ENCODE data around the gene ASTN2. TPM values are rescaled to one million over a fixed set of nuclear protein-coding genes. Genes with fewer than 3 reads are reported as not detected.

Gene ASTN2
- total RNA-seq, 1 experiment from 2014 or later = 1.8 TPM

DNA sequence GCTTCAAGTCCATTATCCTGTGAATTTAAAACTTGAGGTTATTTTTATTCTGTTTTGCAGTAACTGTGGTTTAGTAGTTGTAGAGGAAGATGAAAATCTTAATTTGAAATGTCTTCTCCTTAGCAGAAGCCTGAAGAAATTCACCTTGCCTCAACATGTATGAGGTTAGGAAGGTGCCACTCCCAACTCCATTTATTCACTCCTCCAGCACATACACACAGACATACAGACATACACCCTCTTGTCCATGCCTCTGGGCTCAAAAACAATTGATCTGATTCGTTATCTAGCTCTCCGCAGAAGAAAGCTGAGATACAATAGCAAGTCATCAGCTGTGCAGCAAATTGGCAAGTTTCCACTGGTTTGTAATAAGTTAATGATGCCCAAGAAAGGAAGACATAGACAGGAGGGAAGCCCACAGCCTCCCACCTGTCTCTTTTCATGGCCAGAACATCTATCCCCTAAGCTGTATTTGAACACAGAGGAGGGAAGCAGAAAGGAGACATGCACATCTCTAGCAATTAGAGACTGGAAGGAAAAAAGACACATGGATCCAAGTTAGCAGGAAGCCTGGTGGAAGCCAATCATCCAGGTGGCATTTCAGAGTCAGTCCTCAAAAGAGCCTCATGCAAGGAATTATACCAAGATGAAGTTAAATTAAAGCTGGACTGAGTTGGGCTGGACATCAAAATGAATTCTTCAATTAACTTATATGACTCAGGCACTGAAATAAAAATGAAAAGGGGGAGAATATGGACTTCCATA, 257.9 kb downstream of the ASTN2 start:
- H3K27ac ChIP-seq = no peak overlapping the region
- peaks cover 3% of the 10 kb centered on the region; the same call in 1 of the 2 replicates for H3K27me3 ChIP-seq (replicated peaks)
- no peak overlapping the region for H3K4me3 ChIP-seq
- H3K4me1 ChIP-seq (replicated peaks) = no peaks in the 10 kb centered on the region
- no peaks in the 10 kb centered on the region for H3K36me3 ChIP-seq
- H3K9me3 ChIP-seq (replicated peaks) = no peaks in the 10 kb centered on the region
- no peak for DNase-seq (ENCODE audit: low read depth in 1 of 2, low spot score in 2 of 2)

- no peak for DNase-seq (ENCODE audit: low read depth in 1 of 2, low spot score in 2 of 2)
- Histone ChIP-seq H3K9me3 (replicated peaks) (no peaks in the 10 kb centered on the region), H3K4me3 (no peak overlapping the region), H3K4me1 (replicated peaks) (no peaks in the 10 kb centered on the region), H3K36me3 (no peaks in the 10 kb centered on the region), H3K27ac (no peak overlapping the region), H3K27me3 (replicated peaks) (peaks cover 3% of the 10 kb centered on the region; the same call in 1 of the 2 replicates)
Observed at GRCh38 chr9:117156144-117156688, 258.6 kb downstream of the ASTN2 start.

DNA sequence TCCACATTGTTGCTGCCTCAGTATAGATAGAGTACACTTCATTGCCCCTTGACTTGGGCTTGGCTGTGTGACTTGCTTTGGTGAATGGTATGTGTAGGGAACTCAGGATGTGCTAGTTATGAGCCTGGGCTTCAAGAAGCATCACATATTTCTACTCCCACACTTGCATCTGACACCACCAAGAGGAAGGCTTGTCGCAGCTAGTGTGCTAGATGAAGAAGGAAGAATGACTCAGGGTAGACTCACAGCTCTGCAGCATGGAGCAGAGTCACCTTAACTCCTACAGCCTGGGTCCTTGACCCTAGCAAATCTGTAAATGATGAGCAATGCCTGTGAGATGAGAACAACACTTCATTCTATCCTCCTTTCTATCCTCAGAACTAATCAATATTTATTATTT, 261.8 kb downstream of the ASTN2 start:
- no peaks in the 10 kb centered on the region for H3K4me1 ChIP-seq (replicated peaks)
- DNase-seq (ENCODE audit: low read depth in 1 of 2, low spot score in 2 of 2) = no peak

GRCh38 chr9:117151716-117152115, 263.1 kb downstream of the ASTN2 start:
- Histone ChIP-seq H3K4me3 (no peak overlapping the region), H3K27ac (no peak overlapping the region), H3K36me3 (no peaks in the 10 kb centered on the region), H3K27me3 (replicated peaks) (peaks cover 3% of the 10 kb centered on the region; the same call in 1 of the 2 replicates), H3K4me1 (replicated peaks) (no peaks in the 10 kb centered on the region), H3K9me3 (replicated peaks) (no peaks in the 10 kb centered on the region)
- no peak for DNase-seq (ENCODE audit: low read depth in 1 of 2, low spot score in 2 of 2)

More for the DNA sequence above, 261.8 kb downstream of the ASTN2 start:
- no peak overlapping the region for H3K4me3 ChIP-seq
- peaks cover 3% of the 10 kb centered on the region; the same call in 1 of the 2 replicates for H3K27me3 ChIP-seq (replicated peaks)
- H3K9me3 ChIP-seq (replicated peaks) = no peaks in the 10 kb centered on the region
- H3K27ac ChIP-seq = no peak overlapping the region
- no peaks in the 10 kb centered on the region for H3K36me3 ChIP-seq

DNA sequence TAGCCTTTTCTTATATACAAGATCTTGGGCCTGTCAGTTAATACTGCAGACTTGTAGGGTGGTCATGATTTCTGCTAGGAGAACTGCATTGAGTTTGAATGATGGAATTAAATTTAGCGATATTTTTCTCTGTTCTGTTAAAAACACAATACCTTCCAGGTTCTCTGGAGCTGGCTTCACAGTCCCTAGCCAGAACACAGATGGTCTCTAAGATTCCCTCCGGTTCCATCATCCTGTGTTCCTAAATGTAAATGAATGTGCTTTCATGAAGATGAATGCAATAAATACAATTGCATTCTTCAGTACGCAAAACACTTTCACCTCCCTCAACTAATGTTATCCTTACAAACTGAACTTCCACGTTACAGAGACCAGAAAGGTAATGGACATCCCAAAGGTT, 264.9 kb downstream of the ASTN2 start:
- no peaks in the 10 kb centered on the region for H3K36me3 ChIP-seq
- no peak for DNase-seq (ENCODE audit: low read depth in 1 of 2, low spot score in 2 of 2)
- H3K9me3 ChIP-seq (replicated peaks) = no peaks in the 10 kb centered on the region
- no peak overlapping the region for H3K4me3 ChIP-seq
- H3K27ac ChIP-seq = no peak overlapping the region
- H3K27me3 ChIP-seq (replicated peaks) = peaks cover 3% of the 10 kb centered on the region; the same call in 1 of the 2 replicates
- H3K4me1 ChIP-seq (replicated peaks) = no peaks in the 10 kb centered on the region

- Histone ChIP-seq H3K9me3 (replicated peaks) (no peaks in the 10 kb centered on the region), H3K4me3 (no peak overlapping the region), H3K27me3 (replicated peaks) (no peaks in the 10 kb centered on the region), H3K36me3 (no peaks in the 10 kb centered on the region), H3K4me1 (replicated peaks) (no peaks in the 10 kb centered on the region), H3K27ac (no peak overlapping the region)
- no peak for DNase-seq (ENCODE audit: low read depth in 1 of 2, low spot score in 2 of 2)
Observed at GRCh38 chr9:117145811-117146490, 268.9 kb downstream of the ASTN2 start.

DNA sequence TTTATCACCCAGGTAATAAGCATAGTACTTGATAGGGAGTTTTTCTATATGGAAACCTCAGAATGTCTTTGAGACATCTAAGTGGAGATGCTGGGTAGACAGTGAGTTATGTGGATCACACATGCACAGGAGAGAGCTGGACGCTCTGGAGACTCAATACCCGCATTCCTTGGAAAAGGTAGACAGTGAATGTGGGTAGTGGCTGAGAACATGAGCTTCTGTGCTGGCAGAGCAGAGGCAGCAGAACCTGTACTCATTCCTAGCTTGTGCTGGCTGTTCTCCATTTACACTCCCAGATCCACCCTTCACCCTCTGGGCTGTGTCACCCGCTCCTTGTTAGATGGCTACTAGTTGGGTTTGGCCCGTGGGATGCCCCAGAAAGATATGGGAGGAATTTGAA, 269.8 kb downstream of the ASTN2 start:
- H3K36me3 ChIP-seq = no peaks in the 10 kb centered on the region
- H3K9me3 ChIP-seq (replicated peaks) = no peaks in the 10 kb centered on the region
- no peak overlapping the region for H3K4me3 ChIP-seq
- no peaks in the 10 kb centered on the region for H3K27me3 ChIP-seq (replicated peaks)
- no peaks in the 10 kb centered on the region for H3K4me1 ChIP-seq (replicated peaks)
- no peak overlapping the region for H3K27ac ChIP-seq
- no peak for DNase-seq (ENCODE audit: low read depth in 1 of 2, low spot score in 2 of 2)

- H3K27ac ChIP-seq = no peak overlapping the region
- DNase-seq (ENCODE audit: low read depth in 1 of 2, low spot score in 2 of 2) = no peak
Observed at GRCh38 chr9:117138231-117138630, 276.6 kb downstream of the ASTN2 start.

DNA sequence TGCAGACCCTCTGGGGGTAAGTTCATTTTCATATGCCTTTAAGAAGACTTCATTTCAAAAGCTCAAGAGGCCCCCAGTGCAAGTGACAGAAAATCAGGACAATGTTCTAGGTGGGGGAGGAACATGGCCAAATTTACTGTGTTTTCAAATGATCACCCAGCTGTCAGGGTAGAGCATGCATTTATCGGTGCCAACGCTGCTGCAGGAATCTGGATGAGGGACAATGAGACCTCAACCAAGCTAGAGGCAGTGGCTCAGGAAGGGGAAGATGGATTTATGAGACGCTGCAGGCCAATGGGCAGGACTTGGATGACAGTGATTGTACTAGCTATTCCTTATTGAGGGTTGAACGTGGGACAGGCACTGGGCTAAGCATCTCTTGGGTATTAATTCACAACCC, 278.4 kb downstream of the ASTN2 start:
- Histone ChIP-seq H3K9me3 (replicated peaks) (no peaks in the 10 kb centered on the region), H3K4me3 (no peak overlapping the region), H3K27me3 (replicated peaks) (no peaks in the 10 kb centered on the region), H3K36me3 (no peaks in the 10 kb centered on the region), H3K27ac (no peak overlapping the region), H3K4me1 (replicated peaks) (no peaks in the 10 kb centered on the region)
- no peak for DNase-seq (ENCODE audit: low read depth in 1 of 2, low spot score in 2 of 2)

More at GRCh38 chr9:117138231-117138630, 276.6 kb downstream of the ASTN2 start:
- no peaks in the 10 kb centered on the region for H3K27me3 ChIP-seq (replicated peaks)
- H3K9me3 ChIP-seq (replicated peaks) = no peaks in the 10 kb centered on the region
- no peaks in the 10 kb centered on the region for H3K36me3 ChIP-seq
- no peak overlapping the region for H3K4me3 ChIP-seq
- H3K4me1 ChIP-seq (replicated peaks) = no peaks in the 10 kb centered on the region

DNA sequence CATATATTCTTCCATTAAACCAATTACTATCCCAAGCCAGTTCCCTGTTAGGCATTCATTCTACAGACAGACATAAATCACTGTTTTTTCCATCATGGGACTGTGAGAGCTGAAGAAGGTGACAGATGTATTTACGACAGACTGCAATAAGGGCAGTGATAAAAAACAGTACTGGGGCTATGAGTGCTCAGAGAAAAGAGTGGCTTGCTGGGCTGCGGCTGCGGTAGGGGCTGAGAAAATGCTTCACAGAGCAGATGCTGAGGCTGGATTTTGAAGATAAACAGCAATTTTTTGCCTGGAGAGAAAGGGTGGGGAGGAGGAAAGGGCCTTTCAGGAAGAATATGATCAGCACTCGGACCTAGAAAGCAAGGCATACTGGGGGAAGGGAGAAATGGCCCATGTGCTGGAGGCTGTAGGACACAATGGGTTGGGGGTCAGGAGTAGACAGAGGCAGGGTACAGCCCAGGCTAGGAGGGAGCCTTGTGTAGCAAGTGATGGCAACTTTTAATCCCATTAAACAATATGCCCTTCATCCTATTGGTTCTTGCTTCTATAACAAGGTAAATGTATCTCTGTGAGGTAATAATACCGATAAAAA, 279.3 kb downstream of the ASTN2 start:
- Histone ChIP-seq H3K9me3 (replicated peaks) (no peaks in the 10 kb centered on the region), H3K27me3 (replicated peaks) (no peaks in the 10 kb centered on the region), H3K36me3 (no peaks in the 10 kb centered on the region), H3K4me1 (replicated peaks) (no peaks in the 10 kb centered on the region), H3K4me3 (no peak overlapping the region), H3K27ac (no peak overlapping the region)
- DNase-seq (ENCODE audit: low read depth in 1 of 2, low spot score in 2 of 2) = no peak

- Histone ChIP-seq H3K9me3 (replicated peaks) (no peaks in the 10 kb centered on the region), H3K27ac (no peak overlapping the region), H3K27me3 (replicated peaks) (no peaks in the 10 kb centered on the region), H3K4me3 (no peak overlapping the region), H3K36me3 (no peaks in the 10 kb centered on the region), H3K4me1 (replicated peaks) (no peaks in the 10 kb centered on the region)
- DNase-seq (ENCODE audit: low read depth in 1 of 2, low spot score in 2 of 2) = no peak
Observed at GRCh38 chr9:117134826-117135500, 279.9 kb downstream of the ASTN2 start.

- Histone ChIP-seq H3K4me1 (replicated peaks) (no peaks in the 10 kb centered on the region; the same call in 1 of the 2 replicates), H3K27me3 (replicated peaks) (no peaks in the 10 kb centered on the region), H3K9me3 (replicated peaks) (no peaks in the 10 kb centered on the region), H3K4me3 (no peak overlapping the region), H3K27ac (no peak overlapping the region), H3K36me3 (no peaks in the 10 kb centered on the region)
- DNase-seq (ENCODE audit: low read depth in 1 of 2, low spot score in 2 of 2) = no peak
Observed at GRCh38 chr9:117126871-117127270, 288.0 kb downstream of the ASTN2 start.

DNA sequence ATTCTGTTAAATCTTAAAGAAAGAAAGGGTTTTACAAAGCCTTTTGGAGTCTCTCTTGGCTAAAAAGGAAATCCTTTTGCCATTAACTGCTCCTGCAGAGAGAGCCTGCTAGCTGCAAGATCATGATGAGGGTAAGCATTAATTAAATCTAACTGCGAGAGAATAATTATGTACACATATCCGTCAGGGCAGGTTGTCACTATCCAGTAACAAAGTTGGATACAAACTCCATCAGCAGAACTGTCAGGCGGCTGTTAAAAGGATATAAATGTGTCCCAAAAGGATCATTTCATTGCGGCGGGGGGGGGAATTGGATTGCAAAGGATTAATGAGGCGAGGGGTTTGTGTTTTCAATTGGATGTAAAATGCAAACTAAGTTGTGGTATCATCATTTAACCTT, 289.3 kb downstream of the ASTN2 start:
- no peak overlapping the region for H3K27ac ChIP-seq
- DNase-seq (ENCODE audit: low read depth in 1 of 2, low spot score in 2 of 2) = no peak
- H3K9me3 ChIP-seq (replicated peaks) = no peaks in the 10 kb centered on the region
- H3K4me3 ChIP-seq = no peak overlapping the region
- no peaks in the 10 kb centered on the region for H3K27me3 ChIP-seq (replicated peaks)
- no peaks in the 10 kb centered on the region for H3K36me3 ChIP-seq
- no peaks in the 10 kb centered on the region; the same call in 1 of the 2 replicates for H3K4me1 ChIP-seq (replicated peaks)
